Liver (tissue), 9 donors: ENCODE results near the gene CDH15. TPM values are rescaled to one million over a fixed set of nuclear protein-coding genes. Genes with fewer than 3 reads are reported as not detected.

ENCODE experiments used
- DNase-seq: peaks from one replicate; pipeline ENCODE4 v3.0.0-alpha.2; 2017; ENCODE audit warnings: low spot score
- H3K27ac ChIP-seq, 2 donors: one replicate each; pipeline ENCODE4 v1.7.0; 2013; ENCODE audit warnings: inconsistent platforms in 2 of 2, low read length in 2 of 2, control low read depth in 1 of 2, low read depth in 1 of 2, mild to moderate bottlenecking in 1 of 2
- H3K27me3 ChIP-seq, 4 donors: one replicate each; pipeline versions ENCODE4 v1.6.1 to v1.7.0; 2013; ENCODE audit warnings: low read length in 3 of 4, inconsistent platforms in 1 of 4, mild to moderate bottlenecking in 1 of 4, moderate library complexity in 1 of 4; ENCODE audit not compliant: control insufficient read depth in 4 of 4, insufficient read depth in 4 of 4
- H3K36me3 ChIP-seq, 4 donors: one replicate each; pipeline versions ENCODE4 v1.6.1 to v1.7.0; 2013; ENCODE audit warnings: low read length in 3 of 4, mild to moderate bottlenecking in 3 of 4, low read depth in 1 of 4, moderate library complexity in 1 of 4; ENCODE audit not compliant: control insufficient read depth in 4 of 4, insufficient read depth in 3 of 4
- H3K4me1 ChIP-seq, 4 donors: one replicate each; pipeline versions ENCODE4 v1.6.1 to v1.7.0; 2013; ENCODE audit warnings: low read length in 3 of 4, mild to moderate bottlenecking in 3 of 4, moderate library complexity in 1 of 4; ENCODE audit not compliant: control insufficient read depth in 4 of 4, insufficient read depth in 4 of 4
- H3K4me3 ChIP-seq, 3 donors: one replicate each; pipeline versions ENCODE4 v1.6.1 to v1.7.0; 2013; ENCODE audit warnings: low read length in 3 of 3, control low read depth in 1 of 3, low read depth in 1 of 3, mild to moderate bottlenecking in 1 of 3
- H3K9ac ChIP-seq, 2 donors: one replicate each; pipeline ENCODE4 v1.7.0; 2013; ENCODE audit warnings: low read length in 2 of 2, mild to moderate bottlenecking in 2 of 2, moderate library complexity in 2 of 2, control low read depth in 1 of 2, low read depth in 1 of 2
- H3K9me3 ChIP-seq, 4 donors: one replicate each; pipeline versions ENCODE4 v1.6.1 to v1.7.0; 2013; ENCODE audit warnings: low read length in 3 of 4; ENCODE audit not compliant: control insufficient read depth in 4 of 4
- ATF3 ChIP-seq: IDR thresholded peaks from 2 replicates; pipeline ENCODE4 v1.6.1; 2016; ENCODE audit warnings: antibody characterized with exemption
- CTCF ChIP-seq: fragments of 150-350 bp; IDR thresholded peaks from 2 replicates; pipeline ENCODE4 v1.5.1; 2017; ENCODE audit warnings: improper control_type of control experiment, low read depth, low read length; ENCODE audit not compliant: missing input control
- EGR1 ChIP-seq, 2 donors: IDR thresholded peaks; 2 replicates each; pipeline ENCODE4 v1.6.1; 2016 to 2018; ENCODE audit warnings: antibody characterized with exemption in 2 of 2, low read depth in 2 of 2
- FOXA1 ChIP-seq: IDR thresholded peaks from 2 replicates; pipeline ENCODE4 v1.6.1; 2016; ENCODE audit warnings: antibody characterized with exemption
- FOXA2 ChIP-seq: IDR thresholded peaks from 2 replicates; pipeline ENCODE4 v1.6.1; 2016; ENCODE audit warnings: antibody characterized with exemption
- GABPA ChIP-seq, 2 donors: IDR thresholded peaks in 1 of 2; conservative IDR thresholded peaks in 1 of 2; 2 replicates each; pipeline ENCODE4 v1.6.1; 2016; ENCODE audit warnings: antibody characterized with exemption in 2 of 2, mild to moderate bottlenecking in 1 of 2, moderate library complexity in 1 of 2
- HNF4A ChIP-seq, 2 donors: conservative IDR thresholded peaks; 2 replicates each; pipeline ENCODE4 v1.6.1; 2016; ENCODE audit warnings: antibody characterized with exemption in 2 of 2, mild to moderate bottlenecking in 2 of 2
- HNF4G ChIP-seq: IDR thresholded peaks from 2 replicates; pipeline ENCODE4 v1.6.1; 2016; ENCODE audit warnings: antibody characterized with exemption
- JUND ChIP-seq, 2 donors: IDR thresholded peaks; 2 replicates each; pipeline ENCODE4 v1.6.1; 2016; ENCODE audit warnings: antibody characterized with exemption in 2 of 2
- MAX ChIP-seq: IDR thresholded peaks from 2 replicates; pipeline ENCODE4 v1.6.1; 2016; ENCODE audit warnings: antibody characterized with exemption
- NR2F2 ChIP-seq: IDR thresholded peaks from 2 replicates; pipeline ENCODE4 v1.6.1; 2016; ENCODE audit warnings: antibody characterized with exemption
- RAD21 ChIP-seq, 2 donors: IDR thresholded peaks; 2 replicates each; pipeline ENCODE4 v1.6.1; 2016; ENCODE audit warnings: antibody characterized with exemption in 2 of 2, mild to moderate bottlenecking in 2 of 2
- REST ChIP-seq: IDR thresholded peaks from 2 replicates; pipeline ENCODE4 v1.6.1; 2016; ENCODE audit warnings: antibody characterized with exemption, mild to moderate bottlenecking
- RXRA ChIP-seq, 2 donors: IDR thresholded peaks; 2 replicates each; pipeline ENCODE4 v1.6.1; 2017 to 2018; ENCODE audit warnings: antibody characterized with exemption in 2 of 2, mild to moderate bottlenecking in 1 of 2
- SP1 ChIP-seq: IDR thresholded peaks from 2 replicates; pipeline ENCODE4 v1.6.1; 2018; ENCODE audit warnings: antibody characterized with exemption, mild to moderate bottlenecking
- TAF1 ChIP-seq: conservative IDR thresholded peaks from 2 replicates; pipeline ENCODE4 v1.6.1; 2016; ENCODE audit warnings: antibody characterized with exemption, mild to moderate bottlenecking
- YY1 ChIP-seq: IDR thresholded peaks from 2 replicates; pipeline ENCODE4 v1.6.1; 2016; ENCODE audit warnings: antibody characterized with exemption, mild to moderate bottlenecking
- ZBTB33 ChIP-seq: IDR thresholded peaks from 2 replicates; pipeline ENCODE4 v1.6.1; 2016; ENCODE audit warnings: antibody characterized with exemption
- WGBS: extraction: QIAGEN DNeasy Blood & Tissue Kit; methylation state at CpG from one replicate; pipeline ENCODE4 v1.1.7; 2013; 5-methylcytosine and 5-hydroxymethylcytosine counted together
- polyA plus RNA-seq, 2 donors: library from polyadenylated mRNA; stranded (reverse) in 1 of 2; unstranded in 1 of 2; fragments of 200-250 nt in 1 of 2; fragments of >200 nt in 1 of 2; fragmentation: Nextera tagmentation in 1 of 2; extraction: Ambion mirVana in 1 of 2; gene quantifications; one replicate each; pipeline versions ENCODE4 v1.2.1 to v1.2.3, GENCODE V29; 2013 to 2015
- total RNA-seq, 2 donors: library from RNA; depleted of rRNA; stranded (reverse); fragments of >200 nt; gene quantifications; one replicate each; pipeline ENCODE4 v1.2.3, GENCODE V29; 2014
- donor health status: healthy.
- donor health status: healthy.
- donor health status: healthy.
- donor health status: healthy.
- donor health status: healthy.

Gene CDH15
- total and polyA plus RNA-seq, 4 donors, result 0.12 TPM; not detected in 3

GRCh38 chr16:89140981-89141883 is 30.3 kb upstream of the CDH15 start:
- no peak for DNase-seq
- no peaks in the 10 kb centered on the region for H3K9me3 ChIP-seq
- TF ChIP-seq EGR1 (IDR thresholded peaks at IDR 0.05; ENCODE audit: low read depth in 2 of 2) (no peak), SP1 (no peak), GABPA (IDR thresholded peaks at IDR 0.05 in 1 of 2, conservative IDR thresholded peaks at IDR 0.05 in 1 of 2) (no peak), JUND (IDR thresholded peaks at IDR 0.05) (no peak), RAD21 (IDR thresholded peaks at IDR 0.05) (no peak), MAX (no peak), REST (no peak), CTCF (no peak), YY1 (no peak), HNF4G (no peak), NR2F2 (no peak), ZBTB33 (no peak), RXRA (IDR thresholded peaks at IDR 0.05) (no peak), HNF4A (conservative IDR thresholded peaks at IDR 0.05) (no peak), FOXA1 (no peak), TAF1 (no peak), ATF3 (no peak), FOXA2 (no peak)
- H3K27ac ChIP-seq, result no peak overlapping the region
- no peaks in the 10 kb centered on the region for H3K27me3 ChIP-seq
- no peak overlapping the region for H3K9ac ChIP-seq
- H3K4me1 ChIP-seq, result no peaks in the 10 kb centered on the region
- 95% methylated on average over 31 of the region's 31 CpGs for WGBS
- peaks cover under 1 to 36% (median 8%) of the 10 kb centered on the region in 4 donors for H3K36me3 ChIP-seq
- no peak overlapping the region for H3K4me3 ChIP-seq
